Measurements from ENCODE around the gene NFE2L3.
"Not testable (repeated sequence)": the region's sequence is repeated elsewhere in the genome, so short reads cannot be mapped to it uniquely, and the experiment has no call there.

- not testable (repeated sequence) for TF ChIP-seq CTCF (IDR thresholded peaks at IDR 0.05; ENCODE audit: borderline replicate concordance, extremely low read depth, low read length, poor library complexity, severe bottlenecking); EZH2 (IDR thresholded peaks at IDR 0.05; ENCODE audit: borderline replicate concordance, low read depth, low read length, severe bottlenecking)
These were observed 3.7 kb upstream of the NFE2L3 start for GRCh38 chr7:26148307-26148700.

Measured in DND-41 (cell line).